ENCODE measurements around the gene EPGN.

EPGN gene, protein sequence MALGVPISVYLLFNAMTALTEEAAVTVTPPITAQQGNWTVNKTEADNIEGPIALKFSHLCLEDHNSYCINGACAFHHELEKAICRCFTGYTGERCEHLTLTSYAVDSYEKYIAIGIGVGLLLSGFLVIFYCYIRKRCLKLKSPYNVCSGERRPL

GRCh38 chr4:74308215-74308614 is at the start of gene EPGN:
EPGN (plus strand) TSS chr4:74308470; CDS start chr4:74308534, 64 bp downstream.
- DNase-seq (ENCODE audit: low read depth): peak; percentile 19
- no peak within 1 kb of the TSS for H3K4me3 ChIP-seq (ENCODE audit: control insufficient read depth, low read depth, low read length)
- TF ChIP-seq, protein P1, sequence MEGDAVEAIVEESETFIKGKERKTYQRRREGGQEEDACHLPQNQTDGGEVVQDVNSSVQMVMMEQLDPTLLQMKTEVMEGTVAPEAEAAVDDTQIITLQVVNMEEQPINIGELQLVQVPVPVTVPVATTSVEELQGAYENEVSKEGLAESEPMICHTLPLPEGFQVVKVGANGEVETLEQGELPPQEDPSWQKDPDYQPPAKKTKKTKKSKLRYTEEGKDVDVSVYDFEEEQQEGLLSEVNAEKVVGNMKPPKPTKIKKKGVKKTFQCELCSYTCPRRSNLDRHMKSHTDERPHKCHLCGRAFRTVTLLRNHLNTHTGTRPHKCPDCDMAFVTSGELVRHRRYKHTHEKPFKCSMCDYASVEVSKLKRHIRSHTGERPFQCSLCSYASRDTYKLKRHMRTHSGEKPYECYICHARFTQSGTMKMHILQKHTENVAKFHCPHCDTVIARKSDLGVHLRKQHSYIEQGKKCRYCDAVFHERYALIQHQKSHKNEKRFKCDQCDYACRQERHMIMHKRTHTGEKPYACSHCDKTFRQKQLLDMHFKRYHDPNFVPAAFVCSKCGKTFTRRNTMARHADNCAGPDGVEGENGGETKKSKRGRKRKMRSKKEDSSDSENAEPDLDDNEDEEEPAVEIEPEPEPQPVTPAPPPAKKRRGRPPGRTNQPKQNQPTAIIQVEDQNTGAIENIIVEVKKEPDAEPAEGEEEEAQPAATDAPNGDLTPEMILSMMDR (conservative IDR thresholded peaks at IDR 0.05; ENCODE audit: control insufficient read depth, insufficient read depth, low read depth, low read length): no peak

GRCh38 chr4:74258963-74259362 is 49.3 kb upstream of the EPGN start:
- DNase-seq (ENCODE audit: low read depth): no peak
- H3K4me3 ChIP-seq (ENCODE audit: control insufficient read depth, low read depth, low read length): no peak overlapping the region
- TF ChIP-seq, protein P1 (conservative IDR thresholded peaks at IDR 0.05; ENCODE audit: control insufficient read depth, insufficient read depth, low read depth, low read length): no peak

DNA sequence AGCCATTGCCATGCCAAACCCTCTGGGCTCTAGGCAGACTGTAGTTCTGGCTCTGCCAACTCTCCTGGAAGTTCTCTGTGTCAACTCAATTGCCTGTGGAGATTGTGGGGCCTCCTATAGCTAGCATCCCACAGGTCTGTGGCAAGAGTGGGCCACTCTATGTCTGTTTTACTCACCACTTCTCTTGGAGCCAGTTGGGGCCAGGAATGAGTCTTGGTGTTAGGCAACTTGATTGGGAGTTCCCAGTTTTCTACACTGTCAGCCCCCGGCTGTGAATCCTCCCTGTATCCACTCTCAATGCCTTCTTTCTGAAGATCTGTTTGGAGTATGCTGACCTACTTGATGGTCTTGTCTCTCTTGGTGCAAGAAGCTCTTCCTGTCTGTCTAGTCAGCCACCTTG is 48.2 kb upstream of the EPGN start:
- no peak overlapping the region for H3K4me3 ChIP-seq (ENCODE audit: control insufficient read depth, low read depth, low read length)

DNA sequence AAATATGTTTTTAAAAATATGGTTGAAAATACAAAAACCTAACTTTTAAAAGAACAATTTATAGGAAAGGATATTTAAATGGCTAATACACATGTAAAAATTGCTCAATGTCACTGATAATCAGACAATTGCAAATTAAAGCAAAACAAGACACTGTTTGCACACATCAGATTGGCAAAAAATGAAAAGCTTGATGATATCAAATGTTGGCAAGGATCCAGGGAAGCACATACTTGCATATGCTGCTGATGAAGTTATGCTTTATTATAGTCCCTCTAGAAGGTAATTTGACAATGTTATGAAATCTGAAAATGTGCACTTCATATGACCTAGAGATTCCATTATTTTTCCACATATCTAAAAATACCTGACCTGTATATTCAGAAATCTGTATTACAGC is 45.7 kb upstream of the EPGN start:
- TF ChIP-seq, protein P1 (conservative IDR thresholded peaks at IDR 0.05; ENCODE audit: control insufficient read depth, insufficient read depth, low read depth, low read length): no peak
- H3K4me3 ChIP-seq (ENCODE audit: control insufficient read depth, low read depth, low read length): no peak overlapping the region
- DNase-seq (ENCODE audit: low read depth): no peak

More for the DNA sequence above, 48.2 kb upstream of the EPGN start:
- TF ChIP-seq, protein P1 (conservative IDR thresholded peaks at IDR 0.05; ENCODE audit: control insufficient read depth, insufficient read depth, low read depth, low read length): no peak
- no peak for DNase-seq (ENCODE audit: low read depth)

DNA sequence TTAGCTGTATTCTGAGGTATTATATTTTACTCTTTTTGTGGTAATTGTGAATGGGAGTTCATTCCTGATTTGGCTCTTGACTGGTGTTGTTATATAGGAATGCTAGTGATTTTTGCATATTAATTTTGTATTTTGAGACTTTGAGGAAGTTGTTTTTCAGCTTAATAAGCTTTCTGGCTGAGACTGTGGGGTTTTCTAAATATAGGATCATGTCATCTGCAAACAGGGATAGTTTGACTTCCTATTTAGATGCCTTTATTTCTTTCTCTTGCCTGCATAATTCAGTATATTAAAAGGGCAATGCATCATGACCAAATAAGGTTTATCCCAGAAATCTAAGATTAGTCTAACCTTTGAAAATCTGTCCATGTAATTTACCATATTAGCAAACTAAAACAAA is 44.7 kb upstream of the EPGN start:
- DNase-seq (ENCODE audit: low read depth): no peak
- H3K4me3 ChIP-seq (ENCODE audit: control insufficient read depth, low read depth, low read length): no peak overlapping the region
- TF ChIP-seq, protein P1 (conservative IDR thresholded peaks at IDR 0.05; ENCODE audit: control insufficient read depth, insufficient read depth, low read depth, low read length): no peak

DNA sequence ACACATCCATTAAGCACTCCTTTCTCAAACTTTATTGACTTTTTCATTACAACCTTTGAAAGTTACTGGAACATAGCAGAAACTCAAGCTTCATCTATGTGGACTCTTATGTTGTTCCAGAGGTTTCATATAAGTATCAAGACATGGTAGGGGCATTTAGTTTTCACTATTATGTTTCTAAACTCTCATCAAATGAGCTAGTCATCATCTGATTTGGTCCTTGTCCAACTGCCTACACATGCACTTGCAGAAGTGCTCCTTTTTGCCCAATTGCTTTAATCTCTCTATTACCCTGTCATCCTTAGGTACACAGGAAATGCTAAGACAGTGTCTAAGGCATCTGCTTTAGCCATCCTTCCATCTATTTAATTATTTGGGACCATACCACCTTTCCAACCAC is 42.2 kb upstream of the EPGN start:
- H3K4me3 ChIP-seq (ENCODE audit: control insufficient read depth, low read depth, low read length): no peak overlapping the region
- TF ChIP-seq, protein P1 (conservative IDR thresholded peaks at IDR 0.05; ENCODE audit: control insufficient read depth, insufficient read depth, low read depth, low read length): no peak
- DNase-seq (ENCODE audit: low read depth): peak; percentile 42

Data from fibroblast of mammary gland (primary cell).